HCT116 (cell line): ENCODE data around the gene SERHL2. TPM values are rescaled to one million over a fixed set of nuclear protein-coding genes. Genes with fewer than 3 reads are reported as not detected.

Experiments
- ATAC-seq: fragments of 200-7000 bp; cut with Tn5 transposase; 2 replicates; pipeline ENCODE4 v1.9.1; 2020; ENCODE audit warnings: mild to moderate bottlenecking, moderate library complexity
- BruUV-seq: library from RNA; stranded (reverse); fragments of 400-500 nt; replicated peaks from 2 replicates; lab custom pipeline; 2021; lab: Mats Ljungman, UMichigan
- CTCF ChIA-PET: fragments of 300-600 bp; sonication (Branson Sonifier 250); formaldehyde crosslinking; loops from one replicate; lab custom pipeline; 2021; ENCODE audit warnings: antibody characterized with exemption; lab: Charles Lee
- POLR2A ChIA-PET: fragments of 300-600, 350-600 bp; sonication (Branson Sonifier 250); formaldehyde crosslinking; loops from one replicate; lab custom pipeline; 2021; ENCODE audit warnings: antibody characterized with exemption; lab: Charles Lee
- RAD21 ChIA-PET, 2 experiments: fragments of 300-600 bp; sonication (Branson Sonifier 250); formaldehyde crosslinking; loops; one replicate each; lab custom pipeline; 2023; ENCODE audit warnings: low total read pairs in 2 of 2; ENCODE audit not compliant: uncharacterized antibody in 2 of 2, unreplicated experiment in 2 of 2, low non-redundant PET in 1 of 2; lab: Charles Lee
- DNase-seq: peaks from one replicate; pipeline ENCODE4 v3.0.0-alpha.2; 2010; ENCODE audit warnings: low read depth, low spot score
- H2AFZ ChIP-seq: fragments of 200-600 bp; shearing (Covaris generic), sonication (generic); 2 replicates; pipeline ENCODE4 v1.6.1; 2017; ENCODE audit warnings: low read depth, mixed run types, mixed read lengths, antibody characterized with exemption, low read length; ENCODE audit not compliant: poor library complexity, severe bottlenecking
- H3K27ac ChIP-seq: 2 replicates; pipeline ENCODE4 v1.5.1; 2012; ENCODE audit warnings: low read depth, low read length
- H3K27me3 ChIP-seq: fragments of 200-600 bp; sonication (generic); 2 replicates; pipeline ENCODE4 v1.6.1; 2016; ENCODE audit warnings: mixed run types, low read length, mixed read lengths; ENCODE audit not compliant: insufficient read depth
- H3K36me3 ChIP-seq, 2 experiments: fragments of 200-500 bp in 1 of 2; fragments of 200-600 bp in 1 of 2; sonication (Bioruptor generic) in 1 of 2; sonication (generic) in 1 of 2; 2 replicates each; pipeline versions ENCODE4 v1.5.1 to v1.6.1; 2014 to 2016; ENCODE audit warnings: low read length in 2 of 2, inconsistent platforms in 1 of 2, mixed read lengths in 1 of 2, mixed run types in 1 of 2; ENCODE audit not compliant: insufficient read depth in 2 of 2, control insufficient read depth in 1 of 2
- H3K4me1 ChIP-seq, 2 experiments: fragments of 200-600 bp in 1 of 2; sonication (generic) in 1 of 2; 2 replicates each; pipeline versions ENCODE4 v1.5.1 to v1.6.1; 2012 to 2017; ENCODE audit warnings: low read length in 2 of 2, inconsistent platforms in 1 of 2, mild to moderate bottlenecking in 1 of 2, mixed read lengths in 1 of 2, mixed run types in 1 of 2, moderate library complexity in 1 of 2; ENCODE audit not compliant: insufficient read depth in 2 of 2, control insufficient read depth in 1 of 2
- H3K4me2 ChIP-seq: fragments of 200-600 bp; sonication (generic); 2 replicates; pipeline ENCODE4 v1.6.1; 2017; ENCODE audit warnings: mixed run types, low read length, mixed read lengths
- H3K4me3 ChIP-seq, 2 experiments: fragments of 200-600 bp in 1 of 2; sonication (generic) in 1 of 2; replicated peaks in 1 of 2; 2 replicates each; pipeline ENCODE4 v1.5.1; 2011 to 2016; ENCODE audit warnings: low read length in 2 of 2, control low read depth in 1 of 2, low read depth in 1 of 2, mild to moderate bottlenecking in 1 of 2, mixed read lengths in 1 of 2, mixed run types in 1 of 2
- H3K79me2 ChIP-seq: fragments of 200-600 bp; sonication (generic); 2 replicates; pipeline ENCODE4 v1.6.1; 2017; ENCODE audit warnings: mild to moderate bottlenecking, mixed run types, low read length, moderate library complexity, mixed read lengths; ENCODE audit not compliant: insufficient read depth
- H3K9ac ChIP-seq: fragments of 200-600 bp; sonication (generic); 2 replicates; pipeline ENCODE4 v1.6.1; 2016; ENCODE audit warnings: low read length, mixed read lengths
- H3K9me2 ChIP-seq: fragments of 200-600 bp; sonication (generic), shearing (Covaris generic); 2 replicates; pipeline ENCODE4 v1.6.1; 2017; ENCODE audit warnings: mixed run types, mild to moderate bottlenecking, moderate library complexity; ENCODE audit not compliant: insufficient read depth
- H3K9me3 ChIP-seq, 2 experiments: fragments of 200-500 bp in 1 of 2; fragments of 200-600 bp in 1 of 2; sonication (Bioruptor generic) in 1 of 2; sonication (generic) in 1 of 2; 2 replicates each; pipeline ENCODE4 v1.6.1; 2014 to 2017; ENCODE audit warnings: low read length in 2 of 2, mixed read lengths in 2 of 2, inconsistent platforms in 1 of 2, low read depth in 1 of 2, mild to moderate bottlenecking in 1 of 2, mixed run types in 1 of 2, moderate library complexity in 1 of 2; ENCODE audit not compliant: control insufficient read depth in 1 of 2, insufficient read depth in 1 of 2
- H4K20me1 ChIP-seq: fragments of 200-600 bp; sonication (generic), shearing (Covaris generic); 2 replicates; pipeline ENCODE4 v1.6.1; 2017; ENCODE audit warnings: mixed run types, mild to moderate bottlenecking, moderate library complexity; ENCODE audit not compliant: insufficient read depth
- CBX3 ChIP-seq: IDR thresholded peaks from 2 replicates; pipeline ENCODE4 v1.6.1; 2012; ENCODE audit warnings: low read depth
- CEBPB ChIP-seq: IDR thresholded peaks from 2 replicates; pipeline ENCODE4 v1.6.1; 2012; ENCODE audit warnings: low read depth
- EGR1 ChIP-seq: IDR thresholded peaks from 2 replicates; pipeline ENCODE4 v1.6.1; 2012; ENCODE audit warnings: low read depth
- ELF1 ChIP-seq: IDR thresholded peaks from 2 replicates; pipeline ENCODE4 v1.6.1; 2012; ENCODE audit warnings: low read depth, borderline replicate concordance
- EZH2 ChIP-seq: fragments of 200-600 bp; sonication (generic); IDR thresholded peaks from 2 replicates; pipeline ENCODE4 v1.6.1; 2017; ENCODE audit warnings: antibody characterized with exemption, mixed run types
- EZH2phosphoT487 ChIP-seq: fragments of 200-600 bp; IDR thresholded peaks from 2 replicates; pipeline ENCODE4 v1.6.1; 2018; ENCODE audit warnings: antibody characterized with exemption, borderline replicate concordance
- FOSL1 ChIP-seq: IDR thresholded peaks from 2 replicates; pipeline ENCODE4 v1.6.1; 2012; ENCODE audit warnings: low read depth
- JUND ChIP-seq: IDR thresholded peaks from 2 replicates; pipeline ENCODE4 v1.6.1; 2012
- POLR2A ChIP-seq: IDR thresholded peaks from 2 replicates; pipeline ENCODE4 v1.7.0; 2011; ENCODE audit warnings: borderline replicate concordance; ENCODE audit not compliant: insufficient read depth, insufficient read length; ENCODE audit errors: extremely low read depth
- RAD21 ChIP-seq: IDR thresholded peaks from 2 replicates; pipeline ENCODE4 v1.6.1; 2012; ENCODE audit warnings: low read depth, mild to moderate bottlenecking
- SIN3A ChIP-seq: IDR thresholded peaks from 2 replicates; pipeline ENCODE4 v1.6.1; 2012; ENCODE audit warnings: low read depth
- SP1 ChIP-seq: IDR thresholded peaks from 2 replicates; pipeline ENCODE4 v1.6.1; 2012; ENCODE audit warnings: low read depth
- SRF ChIP-seq: IDR thresholded peaks from 2 replicates; pipeline ENCODE4 v1.6.1; 2012; ENCODE audit warnings: low read depth
- YY1 ChIP-seq: IDR thresholded peaks from 2 replicates; pipeline ENCODE4 v1.6.1; 2011; ENCODE audit warnings: low read length, low read depth, moderate library complexity, mild to moderate bottlenecking; ENCODE audit not compliant: insufficient replicate concordance; ENCODE audit errors: extremely low read depth
- ZNF274 ChIP-seq: fragments of 200-500 bp; sonication (Bioruptor generic); IDR thresholded peaks from 2 replicates; pipeline ENCODE4 v1.6.1; 2014; ENCODE audit warnings: mild to moderate bottlenecking, low read depth, low read length, inconsistent platforms
- intact Hi-C: fragments of 100-400 bp; cut with micrococcal nuclease; formaldehyde crosslinking; loops from 2 replicates; pipeline ENCODE4 v1.10.0; 2022
- total RNA-seq: library from RNA; stranded (reverse); gene quantifications from one replicate; pipeline ENCODE4 v1.2.1, GENCODE V29; 2021; ENCODE audit not compliant: unreplicated experiment
- TF ChIP-seq, protein P1 (sequence below): IDR thresholded peaks from 2 replicates; pipeline ENCODE4 v1.6.1; 2012
- TF ChIP-seq, protein P2 (sequence below), 3 experiments: fragments of 200-600 bp in 1 of 3; sonication (generic) in 1 of 3; IDR thresholded peaks in 2 of 3; conservative IDR thresholded peaks in 1 of 3; 2 replicates each; pipeline ENCODE4 v1.5.1; 2012 to 2017; ENCODE audit warnings: low read depth in 2 of 3, low read length in 2 of 3, antibody characterized with exemption in 1 of 3, borderline replicate concordance in 1 of 3, control low read depth in 1 of 3, mild to moderate bottlenecking in 1 of 3, mixed read lengths in 1 of 3, mixed run types in 1 of 3, moderate library complexity in 1 of 3; ENCODE audit not compliant: insufficient read depth in 1 of 3
- TF ChIP-seq, protein P3 (sequence below): IDR thresholded peaks from 2 replicates; pipeline ENCODE4 v1.6.1; 2011; ENCODE audit warnings: mild to moderate bottlenecking, low read length, moderate library complexity; ENCODE audit not compliant: insufficient replicate concordance; ENCODE audit errors: extremely low read depth
- TF ChIP-seq, protein P4 (sequence below): IDR thresholded peaks from 2 replicates; pipeline ENCODE4 v1.6.1; 2012; ENCODE audit warnings: low read depth
- TF ChIP-seq, protein P5 (sequence below): IDR thresholded peaks from 2 replicates; pipeline ENCODE4 v1.6.1; 2012

The SERHL2 gene
- total RNA-seq, 1 experiment from 2014 or later: not detected

DNA sequence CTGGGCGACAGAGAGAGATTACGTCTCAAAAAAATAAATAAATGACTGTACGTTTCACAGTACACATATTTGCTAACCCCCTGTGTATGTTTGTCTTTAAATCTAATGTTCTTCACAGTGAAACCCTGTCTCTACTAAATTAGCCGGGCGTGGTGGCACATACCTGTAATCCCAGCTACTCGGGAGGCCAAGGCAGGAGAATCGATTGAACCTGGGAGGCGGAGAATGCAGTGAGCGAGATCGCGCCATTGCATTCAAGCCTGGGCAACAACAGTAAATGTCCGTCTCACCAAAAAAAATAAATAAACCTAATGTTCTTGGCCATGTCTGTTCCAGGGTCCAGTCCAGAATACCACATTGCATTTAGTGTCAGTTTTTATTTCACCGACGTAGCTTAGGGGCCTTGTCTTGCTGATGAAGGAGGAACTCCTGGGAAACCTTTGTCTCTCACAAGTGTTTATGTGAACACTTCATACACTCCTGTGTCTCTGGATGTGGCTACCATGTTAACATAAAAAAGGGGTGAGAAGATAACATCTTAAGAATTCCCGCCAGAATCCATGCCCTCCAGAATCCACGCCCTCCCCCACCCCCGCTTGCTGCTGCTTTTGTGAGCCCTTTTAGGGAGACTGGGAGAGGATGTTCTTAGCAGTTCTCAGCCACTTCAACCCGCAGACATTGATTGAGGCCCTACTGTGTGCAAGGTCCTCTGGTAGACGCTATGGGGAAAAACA is 5.0 kb upstream of the SERHL2 start:
- DNase-seq (no peak), ATAC-seq (no peak)
- H3K4me3 ChIP-seq: no peak overlapping the region
- H3K4me1 ChIP-seq: peaks cover 0 to 4% of the 10 kb centered on the region in 2 experiments; a peak in 1 of 4 replicates
- no peak overlapping the region for H3K9ac ChIP-seq
- H3K27ac ChIP-seq: no peak overlapping the region
- H3K79me2 ChIP-seq: no peaks in the 10 kb centered on the region
- H3K36me3 ChIP-seq: no peaks in the 10 kb centered on the region; a peak in 1 of 4 replicates
- no peaks in the 10 kb centered on the region for H3K9me3 ChIP-seq
- BruUV-seq: no TSS peak
- TF ChIP-seq, protein P1, sequence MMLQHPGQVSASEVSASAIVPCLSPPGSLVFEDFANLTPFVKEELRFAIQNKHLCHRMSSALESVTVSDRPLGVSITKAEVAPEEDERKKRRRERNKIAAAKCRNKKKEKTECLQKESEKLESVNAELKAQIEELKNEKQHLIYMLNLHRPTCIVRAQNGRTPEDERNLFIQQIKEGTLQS: no peak
- TF ChIP-seq JUND: no peak
- no peak for TF ChIP-seq ELF1
- TF ChIP-seq, protein P2, sequence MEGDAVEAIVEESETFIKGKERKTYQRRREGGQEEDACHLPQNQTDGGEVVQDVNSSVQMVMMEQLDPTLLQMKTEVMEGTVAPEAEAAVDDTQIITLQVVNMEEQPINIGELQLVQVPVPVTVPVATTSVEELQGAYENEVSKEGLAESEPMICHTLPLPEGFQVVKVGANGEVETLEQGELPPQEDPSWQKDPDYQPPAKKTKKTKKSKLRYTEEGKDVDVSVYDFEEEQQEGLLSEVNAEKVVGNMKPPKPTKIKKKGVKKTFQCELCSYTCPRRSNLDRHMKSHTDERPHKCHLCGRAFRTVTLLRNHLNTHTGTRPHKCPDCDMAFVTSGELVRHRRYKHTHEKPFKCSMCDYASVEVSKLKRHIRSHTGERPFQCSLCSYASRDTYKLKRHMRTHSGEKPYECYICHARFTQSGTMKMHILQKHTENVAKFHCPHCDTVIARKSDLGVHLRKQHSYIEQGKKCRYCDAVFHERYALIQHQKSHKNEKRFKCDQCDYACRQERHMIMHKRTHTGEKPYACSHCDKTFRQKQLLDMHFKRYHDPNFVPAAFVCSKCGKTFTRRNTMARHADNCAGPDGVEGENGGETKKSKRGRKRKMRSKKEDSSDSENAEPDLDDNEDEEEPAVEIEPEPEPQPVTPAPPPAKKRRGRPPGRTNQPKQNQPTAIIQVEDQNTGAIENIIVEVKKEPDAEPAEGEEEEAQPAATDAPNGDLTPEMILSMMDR (IDR thresholded peaks at IDR 0.05 in 2 of 3, conservative IDR thresholded peaks at IDR 0.05 in 1 of 3; ENCODE audit: borderline replicate concordance in 1 of 3, insufficient read depth in 1 of 3, low read depth in 2 of 3, low read length in 2 of 3): no peak
- no peak for TF ChIP-seq SP1
- TF ChIP-seq YY1: no peak
- no peak for TF ChIP-seq EZH2
- TF ChIP-seq EZH2phosphoT487: no peak
- TF ChIP-seq, protein P3, sequence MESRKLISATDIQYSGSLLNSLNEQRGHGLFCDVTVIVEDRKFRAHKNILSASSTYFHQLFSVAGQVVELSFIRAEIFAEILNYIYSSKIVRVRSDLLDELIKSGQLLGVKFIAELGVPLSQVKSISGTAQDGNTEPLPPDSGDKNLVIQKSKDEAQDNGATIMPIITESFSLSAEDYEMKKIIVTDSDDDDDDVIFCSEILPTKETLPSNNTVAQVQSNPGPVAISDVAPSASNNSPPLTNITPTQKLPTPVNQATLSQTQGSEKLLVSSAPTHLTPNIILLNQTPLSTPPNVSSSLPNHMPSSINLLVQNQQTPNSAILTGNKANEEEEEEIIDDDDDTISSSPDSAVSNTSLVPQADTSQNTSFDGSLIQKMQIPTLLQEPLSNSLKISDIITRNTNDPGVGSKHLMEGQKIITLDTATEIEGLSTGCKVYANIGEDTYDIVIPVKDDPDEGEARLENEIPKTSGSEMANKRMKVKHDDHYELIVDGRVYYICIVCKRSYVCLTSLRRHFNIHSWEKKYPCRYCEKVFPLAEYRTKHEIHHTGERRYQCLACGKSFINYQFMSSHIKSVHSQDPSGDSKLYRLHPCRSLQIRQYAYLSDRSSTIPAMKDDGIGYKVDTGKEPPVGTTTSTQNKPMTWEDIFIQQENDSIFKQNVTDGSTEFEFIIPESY: no peak
- no peak for TF ChIP-seq RAD21
- no peak for TF ChIP-seq SRF
- TF ChIP-seq, protein P4, sequence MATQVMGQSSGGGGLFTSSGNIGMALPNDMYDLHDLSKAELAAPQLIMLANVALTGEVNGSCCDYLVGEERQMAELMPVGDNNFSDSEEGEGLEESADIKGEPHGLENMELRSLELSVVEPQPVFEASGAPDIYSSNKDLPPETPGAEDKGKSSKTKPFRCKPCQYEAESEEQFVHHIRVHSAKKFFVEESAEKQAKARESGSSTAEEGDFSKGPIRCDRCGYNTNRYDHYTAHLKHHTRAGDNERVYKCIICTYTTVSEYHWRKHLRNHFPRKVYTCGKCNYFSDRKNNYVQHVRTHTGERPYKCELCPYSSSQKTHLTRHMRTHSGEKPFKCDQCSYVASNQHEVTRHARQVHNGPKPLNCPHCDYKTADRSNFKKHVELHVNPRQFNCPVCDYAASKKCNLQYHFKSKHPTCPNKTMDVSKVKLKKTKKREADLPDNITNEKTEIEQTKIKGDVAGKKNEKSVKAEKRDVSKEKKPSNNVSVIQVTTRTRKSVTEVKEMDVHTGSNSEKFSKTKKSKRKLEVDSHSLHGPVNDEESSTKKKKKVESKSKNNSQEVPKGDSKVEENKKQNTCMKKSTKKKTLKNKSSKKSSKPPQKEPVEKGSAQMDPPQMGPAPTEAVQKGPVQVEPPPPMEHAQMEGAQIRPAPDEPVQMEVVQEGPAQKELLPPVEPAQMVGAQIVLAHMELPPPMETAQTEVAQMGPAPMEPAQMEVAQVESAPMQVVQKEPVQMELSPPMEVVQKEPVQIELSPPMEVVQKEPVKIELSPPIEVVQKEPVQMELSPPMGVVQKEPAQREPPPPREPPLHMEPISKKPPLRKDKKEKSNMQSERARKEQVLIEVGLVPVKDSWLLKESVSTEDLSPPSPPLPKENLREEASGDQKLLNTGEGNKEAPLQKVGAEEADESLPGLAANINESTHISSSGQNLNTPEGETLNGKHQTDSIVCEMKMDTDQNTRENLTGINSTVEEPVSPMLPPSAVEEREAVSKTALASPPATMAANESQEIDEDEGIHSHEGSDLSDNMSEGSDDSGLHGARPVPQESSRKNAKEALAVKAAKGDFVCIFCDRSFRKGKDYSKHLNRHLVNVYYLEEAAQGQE: no peak
- TF ChIP-seq, protein P5, sequence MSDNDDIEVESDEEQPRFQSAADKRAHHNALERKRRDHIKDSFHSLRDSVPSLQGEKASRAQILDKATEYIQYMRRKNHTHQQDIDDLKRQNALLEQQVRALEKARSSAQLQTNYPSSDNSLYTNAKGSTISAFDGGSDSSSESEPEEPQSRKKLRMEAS: no peak
- no peak for TF ChIP-seq CBX3
- TF ChIP-seq FOSL1: no peak
- no peak for TF ChIP-seq ZNF274
- TF ChIP-seq POLR2A: no peak
- no peak for TF ChIP-seq EGR1
- TF ChIP-seq CEBPB: no peak
- no peak for TF ChIP-seq SIN3A
- H2AFZ ChIP-seq: no peak overlapping the region
- H4K20me1 ChIP-seq: no peaks in the 10 kb centered on the region
- ChIA-PET RAD21 (no interaction called here), POLR2A (no interaction called here), CTCF (no interaction called here)
- H3K4me2 ChIP-seq: no peak overlapping the region
- H3K9me2 ChIP-seq: no peaks in the 10 kb centered on the region
- no peaks in the 10 kb centered on the region for H3K27me3 ChIP-seq
- intact Hi-C loops: no loop called here
